Upper lobe of left lung (tissue), 6 donors: ENCODE results near the gene VPS29. TPM values are rescaled to one million over a fixed set of nuclear protein-coding genes. Genes with fewer than 3 reads are reported as not detected.
"Not testable (repeated sequence)": the region's sequence is repeated elsewhere in the genome, so short reads cannot be mapped to it uniquely, and the experiment has no call there.

ENCODE experiments used
- ATAC-seq, 2 donors: fragments of 200-7000 bp; cut with Tn5 transposase; one replicate each; pipeline ENCODE4 v1.9.1; 2022; ENCODE audit warnings: mild to moderate bottlenecking in 2 of 2, moderate library complexity in 2 of 2; ENCODE audit not compliant: low FRiP score in 2 of 2
- DNase-seq, 2 donors: peaks; one replicate each; pipeline ENCODE4 v3.0.0-alpha.2; 2019 to 2020
- H3K27ac ChIP-seq, 4 donors: fragments of 200-600 bp; sonication (generic); one replicate each; pipeline ENCODE4 v1.5.1; 2016 to 2019
- H3K27me3 ChIP-seq, 4 donors: fragments of 200-600 bp; sonication (generic); one replicate each; pipeline ENCODE4 v1.5.1; 2017 to 2019
- H3K36me3 ChIP-seq, 4 donors: fragments of 200-600 bp; sonication (generic); one replicate each; pipeline ENCODE4 v1.5.1; 2016 to 2019
- H3K4me1 ChIP-seq, 4 donors: fragments of 200-600 bp; sonication (generic); one replicate each; pipeline ENCODE4 v1.5.1; 2018 to 2019
- H3K4me3 ChIP-seq, 4 donors: fragments of 200-600 bp; sonication (generic); one replicate each; pipeline ENCODE4 v1.5.1; 2017 to 2019; ENCODE audit warnings: mild to moderate bottlenecking in 2 of 4, moderate library complexity in 1 of 4
- H3K9me3 ChIP-seq, 4 donors: fragments of 200-600 bp; sonication (generic); one replicate each; pipeline ENCODE4 v1.5.1; 2018 to 2019
- CTCF ChIP-seq, 6 experiments: fragments of 450-650 bp in 4 of 6; fragments of 200-600 bp in 2 of 6; sonication (generic) in 2 of 6; IDR thresholded peaks; one replicate each; pipeline ENCODE4 v1.5.1; 2016 to 2019; ENCODE audit warnings: antibody characterized with exemption in 6 of 6
- EP300 ChIP-seq, 4 donors: sonication (generic); formaldehyde crosslinking; IDR thresholded peaks; one replicate each; pipeline ENCODE4 v1.5.1; 2017; ENCODE audit warnings: antibody characterized with exemption in 4 of 4, control low read depth in 2 of 4
- POLR2A ChIP-seq, 4 donors: fragments of 450-650 bp; IDR thresholded peaks; one replicate each; pipeline ENCODE4 v1.5.1; 2016 to 2017; ENCODE audit warnings: antibody characterized with exemption in 4 of 4, mild to moderate bottlenecking in 2 of 4
- POLR2AphosphoS5 ChIP-seq, 2 donors: sonication (generic); formaldehyde crosslinking; IDR thresholded peaks; one replicate each; pipeline ENCODE4 v1.5.1; 2017; ENCODE audit warnings: antibody characterized with exemption in 2 of 2
- WGBS, 2 donors: methylation state at CpG; one replicate each; pipeline ENCODE4 v1.1.5; 2017 to 2018; 5-methylcytosine and 5-hydroxymethylcytosine counted together
- total RNA-seq, 6 donors: library from RNA; depleted of rRNA in 4 of 6; stranded (reverse); fragments of >200 nt in 4 of 6; gene quantifications; one replicate each; pipeline versions ENCODE4 v1.1.0 to v1.2.1, GENCODE V29; 2016 to 2021
- donor health status: DM: no; HTN: no; CAD: no; lungs with moderate emphysema.
- donor health status: DM: no; HTN: yes; CAD: no; lungs with severe emphysema.

The VPS29 gene
- total RNA-seq, 6 donors from 2014 or later: 29.9 to 102 (median 86.7) TPM

DNA sequence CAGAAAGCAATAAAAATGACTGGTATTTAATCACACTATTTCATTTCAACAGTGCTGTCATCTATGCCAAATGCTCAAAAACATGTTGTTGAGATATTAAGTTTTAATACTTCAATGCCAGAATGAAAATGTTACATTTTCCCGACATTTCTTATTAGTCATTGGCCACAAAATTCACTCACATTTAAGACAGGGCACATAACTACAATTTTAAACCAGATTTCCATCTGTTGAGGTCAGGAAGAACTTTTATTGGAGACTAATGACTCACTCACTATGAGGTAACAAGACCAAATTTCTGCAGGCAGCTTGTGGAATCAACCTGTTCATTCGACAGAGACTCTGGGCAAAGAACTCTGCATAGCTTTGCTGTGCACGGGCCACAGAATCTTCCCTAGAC is 44.4 kb upstream of the VPS29 start:
- peak in 1 of 2 donors; percentile 60 for ATAC-seq
- WGBS, 2 donors: 84 to 85% methylated on average over 3 of the region's 3 CpGs
- TF ChIP-seq POLR2A (IDR thresholded peaks at IDR 0.05): no peak
- no peak for TF ChIP-seq EP300 (IDR thresholded peaks at IDR 0.05)
- no peak for TF ChIP-seq CTCF (IDR thresholded peaks at IDR 0.05)
- TF ChIP-seq POLR2AphosphoS5 (IDR thresholded peaks at IDR 0.05): no peak
- H3K4me3 ChIP-seq: no peak overlapping the region
- peaks cover 0 to 14% (median 2%) of the 10 kb centered on the region in 4 donors for H3K36me3 ChIP-seq
- H3K27ac ChIP-seq: peak overlapping the region in 1 of 4 donors; percentile 37
- no peaks in the 10 kb centered on the region for H3K27me3 ChIP-seq
- H3K4me1 ChIP-seq: peaks cover 21 to 48% (median 44%) of the 10 kb centered on the region in 4 donors
- DNase-seq: no peak
- no peaks in the 10 kb centered on the region for H3K9me3 ChIP-seq

DNA sequence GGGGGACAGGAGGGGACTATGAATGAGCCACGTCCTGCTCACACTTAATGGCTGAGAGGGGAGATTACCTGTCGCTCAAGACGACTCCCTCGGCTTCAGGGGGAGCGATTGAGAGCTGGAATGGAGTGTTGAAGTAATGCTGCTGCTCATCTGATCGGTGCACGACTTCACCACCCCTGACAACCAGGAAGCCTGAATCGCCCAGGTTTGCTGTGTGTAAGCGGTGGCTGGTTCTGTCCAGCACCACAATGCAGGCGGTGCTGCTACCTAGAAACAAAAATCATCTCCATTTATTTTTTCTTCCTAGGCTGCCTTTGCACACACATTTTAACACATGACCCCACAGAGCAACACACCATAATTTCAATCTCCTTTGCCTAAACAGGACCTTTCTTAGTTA is 43.9 kb upstream of the VPS29 start:
- Histone ChIP-seq H3K9me3 (no peaks in the 10 kb centered on the region), H3K4me3 (no peak overlapping the region), H3K27ac (peak overlapping the region in 2 of 4 donors; percentile 27 to 37), H3K4me1 (peaks cover 21 to 48% (median 44%) of the 10 kb centered on the region in 4 donors), H3K36me3 (peaks cover 0 to 9% (median 2%) of the 10 kb centered on the region in 4 donors), H3K27me3 (no peaks in the 10 kb centered on the region)
- DNase-seq: no peak
- no peak for TF ChIP-seq EP300 (IDR thresholded peaks at IDR 0.05)
- 95 to 96% methylated on average over 10 of the region's 10 CpGs for WGBS, 2 donors
- ATAC-seq: no peak

DNA sequence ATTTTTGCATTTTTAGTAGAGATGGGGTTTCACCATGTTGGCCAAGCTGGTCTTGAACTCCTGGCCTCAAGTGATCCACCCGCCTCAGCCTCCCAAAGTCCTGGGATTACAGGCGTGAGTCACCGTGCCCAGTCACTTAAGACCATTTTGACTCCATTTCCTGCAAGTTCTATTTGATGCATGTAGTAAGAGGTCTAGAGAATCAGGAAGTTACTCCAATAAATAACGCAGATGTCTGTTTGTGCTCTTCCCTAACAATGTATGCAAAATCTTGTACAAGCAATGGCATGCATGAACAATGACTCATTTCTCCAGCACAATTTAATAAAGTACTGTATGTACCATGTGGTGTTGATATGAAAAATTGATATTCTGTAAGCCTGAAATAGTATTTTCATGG is 43.3 kb upstream of the VPS29 start:
- H3K27me3 ChIP-seq, H3K9me3 ChIP-seq, H3K4me3 ChIP-seq, H3K36me3 ChIP-seq, ATAC-seq, DNase-seq: not testable (repeated sequence)
- Histone ChIP-seq H3K4me1 (peaks cover 21 to 48% (median 44%) of the 10 kb centered on the region in 4 donors), H3K27ac (peak overlapping the region; percentile 24 to 78 (median 42))
- WGBS, 2 donors: 54 to 65% methylated on average over 1 to 4 of the region's 4 CpGs

- ATAC-seq (no peak), DNase-seq (no peak)
- peaks cover 21 to 51% (median 44%) of the 10 kb centered on the region in 4 donors for H3K4me1 ChIP-seq
- TF ChIP-seq CTCF (IDR thresholded peaks at IDR 0.05): no peak
- no peak for TF ChIP-seq POLR2AphosphoS5 (IDR thresholded peaks at IDR 0.05)
- no peak for TF ChIP-seq POLR2A (IDR thresholded peaks at IDR 0.05)
- no peak for TF ChIP-seq EP300 (IDR thresholded peaks at IDR 0.05)
- H3K27me3 ChIP-seq: no peaks in the 10 kb centered on the region
- H3K9me3 ChIP-seq: no peaks in the 10 kb centered on the region
- H3K4me3 ChIP-seq: no peak overlapping the region
- H3K27ac ChIP-seq: peak overlapping the region; percentile 45 to 78 (median 70)
- WGBS, 2 donors: 88 to 89% methylated on average over 4 of the region's 4 CpGs
- peaks cover 0 to 12% (median 9%) of the 10 kb centered on the region in 4 donors for H3K36me3 ChIP-seq
These were observed 42.1 kb upstream of the VPS29 start for GRCh38 chr12:110543965-110544364.

GRCh38 chr12:110543252-110543959 is 41.5 kb upstream of the VPS29 start:
- DNase-seq: peak in 1 of 2 donors; percentile 90
- TF ChIP-seq EP300 (IDR thresholded peaks at IDR 0.05) (peak in 1 of 4 donors; percentile 81), POLR2AphosphoS5 (IDR thresholded peaks at IDR 0.05) (peak in 1 of 2 donors; percentile 67), POLR2A (IDR thresholded peaks at IDR 0.05) (no peak), CTCF (IDR thresholded peaks at IDR 0.05) (no peak)

More at GRCh38 chr12:110543252-110543959, 41.5 kb upstream of the VPS29 start:
- peak overlapping the region; percentile 45 to 78 (median 70) for H3K27ac ChIP-seq
- peaks cover 21 to 53% (median 44%) of the 10 kb centered on the region in 4 donors for H3K4me1 ChIP-seq
- H3K4me3 ChIP-seq: no peak overlapping the region
- no peaks in the 10 kb centered on the region for H3K27me3 ChIP-seq
- 55 to 57% methylated on average over 7 of the region's 7 CpGs for WGBS, 2 donors
- H3K36me3 ChIP-seq: peaks cover 0 to 18% (median 11%) of the 10 kb centered on the region in 4 donors
- H3K9me3 ChIP-seq: no peaks in the 10 kb centered on the region
- ATAC-seq: peak; percentile 90 to 91
